ENCODE measurements around the gene ARMH4.

ARMH4 gene

GRCh38 chr14:58166005-58166983, 14.3 kb upstream of the ARMH4 start:
- peak; percentile 71 for DNase-seq
- no peak overlapping the region for H2AFZ ChIP-seq (ENCODE audit: low read depth, low read length)
- H3K36me3 ChIP-seq (ENCODE audit: insufficient read depth, low read length): no peaks in the 10 kb centered on the region
- peak; percentile 71 for ATAC-seq (ENCODE audit: insufficient read depth, low read depth)
- TF ChIP-seq EZH2 (IDR thresholded peaks at IDR 0.05; ENCODE audit: borderline replicate concordance, low read depth, low read length, severe bottlenecking) (no peak), CTCF (IDR thresholded peaks at IDR 0.05; ENCODE audit: borderline replicate concordance, extremely low read depth, low read length, poor library complexity, severe bottlenecking) (peak; percentile 94)
- peaks cover 5% of the 10 kb centered on the region; the same call in 1 of the 2 replicates for H3K4me1 ChIP-seq (ENCODE audit: insufficient read depth, low read length)
- no peak overlapping the region for H3K27ac ChIP-seq (ENCODE audit: low read length)
- H3K79me2 ChIP-seq (ENCODE audit: insufficient read depth, low read length): no peaks in the 10 kb centered on the region
- peaks cover 18% of the 10 kb centered on the region for H3K27me3 ChIP-seq (ENCODE audit: insufficient read depth, low read length, poor library complexity)
- no peak overlapping the region for H3K4me2 ChIP-seq (ENCODE audit: insufficient read depth, low read length)
- H3K9me3 ChIP-seq (ENCODE audit: insufficient read depth, low read length, severe bottlenecking): no peaks in the 10 kb centered on the region
- no peaks in the 10 kb centered on the region for H4K20me1 ChIP-seq (ENCODE audit: insufficient read depth, low read length)
- no peak overlapping the region for H3K9ac ChIP-seq (ENCODE audit: low read depth, low read length)
- H3K4me3 ChIP-seq (ENCODE audit: low read depth in 1 of 2, low read length in 2 of 2): no peak overlapping the region

GRCh38 chr14:58160561-58160960, 8.5 kb upstream of the ARMH4 start:
- Histone ChIP-seq H3K9ac (ENCODE audit: low read depth, low read length) (no peak overlapping the region), H3K27ac (ENCODE audit: low read length) (no peak overlapping the region), H3K36me3 (ENCODE audit: insufficient read depth, low read length) (no peaks in the 10 kb centered on the region), H4K20me1 (ENCODE audit: insufficient read depth, low read length) (no peaks in the 10 kb centered on the region), H3K27me3 (ENCODE audit: insufficient read depth, low read length, poor library complexity) (peaks cover 11% of the 10 kb centered on the region), H2AFZ (ENCODE audit: low read depth, low read length) (no peak overlapping the region), H3K4me1 (ENCODE audit: insufficient read depth, low read length) (no peaks in the 10 kb centered on the region), H3K4me3 (ENCODE audit: low read depth in 1 of 2, low read length in 2 of 2) (no peak overlapping the region), H3K4me2 (ENCODE audit: insufficient read depth, low read length) (no peak overlapping the region), H3K79me2 (ENCODE audit: insufficient read depth, low read length) (no peaks in the 10 kb centered on the region), H3K9me3 (ENCODE audit: insufficient read depth, low read length, severe bottlenecking) (no peaks in the 10 kb centered on the region)
- no peak for TF ChIP-seq EZH2 (IDR thresholded peaks at IDR 0.05; ENCODE audit: borderline replicate concordance, low read depth, low read length, severe bottlenecking)
- TF ChIP-seq CTCF (IDR thresholded peaks at IDR 0.05; ENCODE audit: borderline replicate concordance, extremely low read depth, low read length, poor library complexity, severe bottlenecking): no peak
- ATAC-seq (ENCODE audit: insufficient read depth, low read depth) (no peak), DNase-seq (no peak)

- Histone ChIP-seq H2AFZ (ENCODE audit: low read depth, low read length) (peak overlapping the region; percentile 80), H3K27ac (ENCODE audit: low read length) (no peak overlapping the region), H3K4me1 (ENCODE audit: insufficient read depth, low read length) (peaks cover 18% of the 10 kb centered on the region), H4K20me1 (ENCODE audit: insufficient read depth, low read length) (no peaks in the 10 kb centered on the region), H3K27me3 (ENCODE audit: insufficient read depth, low read length, poor library complexity) (peaks cover 49% of the 10 kb centered on the region), H3K4me3 (ENCODE audit: low read depth in 1 of 2, low read length in 2 of 2) (peak overlapping the region; percentile 13 to 58; a peak in 3 of 4 replicates), H3K9me3 (ENCODE audit: insufficient read depth, low read length, severe bottlenecking) (no peaks in the 10 kb centered on the region), H3K9ac (ENCODE audit: low read depth, low read length) (peak overlapping the region; percentile 51), H3K4me2 (ENCODE audit: insufficient read depth, low read length) (peak overlapping the region; percentile 98), H3K79me2 (ENCODE audit: insufficient read depth, low read length) (no peaks in the 10 kb centered on the region), H3K36me3 (ENCODE audit: insufficient read depth, low read length) (no peaks in the 10 kb centered on the region)
- TF ChIP-seq CTCF (IDR thresholded peaks at IDR 0.05; ENCODE audit: borderline replicate concordance, extremely low read depth, low read length, poor library complexity, severe bottlenecking): no peak
- TF ChIP-seq EZH2 (IDR thresholded peaks at IDR 0.05; ENCODE audit: borderline replicate concordance, low read depth, low read length, severe bottlenecking): peak; percentile 64
- DNase-seq (no peak), ATAC-seq (ENCODE audit: insufficient read depth, low read depth) (no peak; the same call in 2 of the 3 replicates)
Observed at GRCh38 chr14:58151133-58152013, 640 bp downstream of the ARMH4 start.

All from DND-41 (cell line).